Measurements from ENCODE around the gene ANKRD65. TPM values are rescaled to one million over a fixed set of nuclear protein-coding genes. Genes with fewer than 3 reads are reported as not detected.

ANKRD65 gene
- polyA plus RNA-seq, 1 donor (not counting 4 experiments of a cell fraction or from before 2014, with no cell fraction given): 4.6 TPM

- Histone ChIP-seq H3K36me3 (ENCODE audit: control insufficient read depth in 2 of 2, extremely low read depth in 1 of 2, insufficient read depth in 2 of 2, low read length in 2 of 2) (no peaks in the 10 kb centered on the region), H3K4me3 (ENCODE audit: control insufficient read depth in 2 of 3, extremely low read depth in 1 of 3, insufficient read depth in 2 of 3, low read depth in 1 of 3, low read length in 3 of 3) (no peak overlapping the region), H2AFZ (ENCODE audit: control insufficient read depth, low read length) (no peak overlapping the region), H3K4me2 (ENCODE audit: control insufficient read depth, extremely low read depth, insufficient read depth, low read depth, low read length) (no peak overlapping the region), H3K9ac (ENCODE audit: control insufficient read depth, extremely low read depth, insufficient read depth, low read length) (no peak overlapping the region), H3K27me3 (ENCODE audit: control insufficient read depth, extremely low read depth, insufficient read depth, low read length) (no peaks in the 10 kb centered on the region), H3K79me2 (ENCODE audit: control insufficient read depth, insufficient read depth, low read length) (no peaks in the 10 kb centered on the region), H4K20me1 (ENCODE audit: control insufficient read depth, extremely low read depth, insufficient read depth, low read length) (no peaks in the 10 kb centered on the region), H3K9me1 (ENCODE audit: control insufficient read depth, extremely low read depth, insufficient read depth, low read length) (no peaks in the 10 kb centered on the region), H3K4me1 (ENCODE audit: control insufficient read depth, extremely low read depth, insufficient read depth, low read length) (peaks cover 27% of the 10 kb centered on the region), H3K27ac (ENCODE audit: control insufficient read depth, insufficient read depth, low read length) (no peak overlapping the region), H3K9me3 (ENCODE audit: control insufficient read depth, low read depth, low read length) (no peaks in the 10 kb centered on the region)
- TF ChIP-seq CTCF (optimal IDR thresholded peaks at IDR 0.05 in 1 of 3, IDR thresholded peaks at IDR 0.05 in 1 of 3, conservative IDR thresholded peaks at IDR 0.05 in 1 of 3; ENCODE audit: extremely low read depth in 1 of 3, insufficient read depth in 2 of 3, low read length in 3 of 3) (no peak), EZH2 (IDR thresholded peaks at IDR 0.05; ENCODE audit: low read length) (no peak)
- dilution Hi-C loops (cut with MboI; ENCODE audit: extremely low pct_ligation_motif_present, low sequenced_read_pairs): no loop called here
- FAIRE-seq (no peak), DNase-seq (ENCODE audit: low read depth, low spot score) (no peak)
Measured at GRCh38 chr1:1425426-1425752, 4.3 kb upstream of the ANKRD65 start.

GRCh38 chr1:1424707-1425106 lies 3.6 kb upstream of the ANKRD65 start:
- no peaks in the 10 kb centered on the region for H3K27me3 ChIP-seq (ENCODE audit: control insufficient read depth, extremely low read depth, insufficient read depth, low read length)
- no peaks in the 10 kb centered on the region for H4K20me1 ChIP-seq (ENCODE audit: control insufficient read depth, extremely low read depth, insufficient read depth, low read length)
- no peak overlapping the region for H3K4me3 ChIP-seq (ENCODE audit: control insufficient read depth in 2 of 3, extremely low read depth in 1 of 3, insufficient read depth in 2 of 3, low read depth in 1 of 3, low read length in 3 of 3)
- no peaks in the 10 kb centered on the region for H3K79me2 ChIP-seq (ENCODE audit: control insufficient read depth, insufficient read depth, low read length)
- no peak overlapping the region for H3K9ac ChIP-seq (ENCODE audit: control insufficient read depth, extremely low read depth, insufficient read depth, low read length)
- no peak for FAIRE-seq
- dilution Hi-C loops (cut with MboI; ENCODE audit: extremely low pct_ligation_motif_present, low sequenced_read_pairs): no loop called here
- H3K4me1 ChIP-seq (ENCODE audit: control insufficient read depth, extremely low read depth, insufficient read depth, low read length): peaks cover 27% of the 10 kb centered on the region
- H3K4me2 ChIP-seq (ENCODE audit: control insufficient read depth, extremely low read depth, insufficient read depth, low read depth, low read length): no peak overlapping the region
- no peak overlapping the region for H3K27ac ChIP-seq (ENCODE audit: control insufficient read depth, insufficient read depth, low read length)
- H2AFZ ChIP-seq (ENCODE audit: control insufficient read depth, low read length): no peak overlapping the region
- no peak for TF ChIP-seq CTCF (optimal IDR thresholded peaks at IDR 0.05 in 1 of 3, IDR thresholded peaks at IDR 0.05 in 1 of 3, conservative IDR thresholded peaks at IDR 0.05 in 1 of 3; ENCODE audit: extremely low read depth in 1 of 3, insufficient read depth in 2 of 3, low read length in 3 of 3)
- no peak for TF ChIP-seq EZH2 (IDR thresholded peaks at IDR 0.05; ENCODE audit: low read length)
- no peaks in the 10 kb centered on the region for H3K36me3 ChIP-seq (ENCODE audit: control insufficient read depth in 2 of 2, extremely low read depth in 1 of 2, insufficient read depth in 2 of 2, low read length in 2 of 2)
- DNase-seq (ENCODE audit: low read depth, low spot score): no peak
- H3K9me3 ChIP-seq (ENCODE audit: control insufficient read depth, low read depth, low read length): no peaks in the 10 kb centered on the region
- no peaks in the 10 kb centered on the region for H3K9me1 ChIP-seq (ENCODE audit: control insufficient read depth, extremely low read depth, insufficient read depth, low read length)
